ENCODE results near the gene KANSL3. TPM values are rescaled to one million over a fixed set of nuclear protein-coding genes. Genes with fewer than 3 reads are reported as not detected.
"Not testable (repeated sequence)": the region's sequence is repeated elsewhere in the genome, so short reads cannot be mapped to it uniquely, and the experiment has no call there.

The KANSL3 gene
- total RNA-seq, 1 donor from 2014 or later = 28.2 TPM

GRCh38 chr2:96558485-96558884 is 79.6 kb downstream of the KANSL3 start:
- no peak for DNase-seq (ENCODE audit: low spot score)

GRCh38 chr2:96558061-96558460 is 80.1 kb downstream of the KANSL3 start:
- DNase-seq (ENCODE audit: low spot score) = no peak

- not testable (repeated sequence) for DNase-seq (ENCODE audit: low spot score)
These were observed 80.7 kb downstream of the KANSL3 start for GRCh38 chr2:96557421-96557820.

GRCh38 chr2:96556441-96557330 is 81.4 kb downstream of the KANSL3 start:
- DNase-seq (ENCODE audit: low spot score) = no peak

- DNase-seq (ENCODE audit: low spot score) = no peak
These were observed 82.9 kb downstream of the KANSL3 start for GRCh38 chr2:96555146-96555610.

GRCh38 chr2:96554293-96555145 is 83.6 kb downstream of the KANSL3 start:
- DNase-seq (ENCODE audit: low spot score) = peak; percentile 61

- DNase-seq (ENCODE audit: low spot score) = not testable (repeated sequence)
These were observed 84.2 kb downstream of the KANSL3 start for GRCh38 chr2:96553957-96554292.

- DNase-seq (ENCODE audit: low spot score) = no peak
These were observed 84.7 kb downstream of the KANSL3 start for GRCh38 chr2:96553176-96553956.

GRCh38 chr2:96552315-96553175 is 85.6 kb downstream of the KANSL3 start:
- no peak for DNase-seq (ENCODE audit: low spot score)

- DNase-seq (ENCODE audit: low spot score) = no peak
These were observed 86.4 kb downstream of the KANSL3 start for GRCh38 chr2:96551605-96552314.

GRCh38 chr2:96550787-96551604 is 87.1 kb downstream of the KANSL3 start:
- no peak for DNase-seq (ENCODE audit: low spot score)

GRCh38 chr2:96549967-96550786 is 87.9 kb downstream of the KANSL3 start:
- DNase-seq (ENCODE audit: low spot score) = no peak

- DNase-seq (ENCODE audit: low spot score) = no peak
These were observed 88.7 kb downstream of the KANSL3 start for GRCh38 chr2:96549466-96549785.

- no peak for DNase-seq (ENCODE audit: low spot score)
These were observed 89.3 kb downstream of the KANSL3 start for GRCh38 chr2:96548558-96549465.

- peak; percentile 55 for DNase-seq (ENCODE audit: low spot score)
These were observed 90.4 kb downstream of the KANSL3 start for GRCh38 chr2:96547731-96548171.

- no peak for DNase-seq (ENCODE audit: low spot score)
These were observed 90.9 kb downstream of the KANSL3 start for GRCh38 chr2:96547203-96547641.

GRCh38 chr2:96546797-96547196 is 91.3 kb downstream of the KANSL3 start:
- DNase-seq (ENCODE audit: low spot score) = no peak

Data from umbilical cord (tissue), 2 donors.